RWPE2 (cell line): ENCODE data around the gene NEK2.

ENCODE experiments used
- ATAC-seq: fragments of 200-7000 bp; cut with Tn5 transposase; 3 replicates; pipeline ENCODE4 v1.9.1; 2021; ENCODE audit warnings: low read depth
- DNase-seq: peaks from one replicate; pipeline ENCODE4 v3.0.0-alpha.2; 2020; ENCODE audit warnings: low spot score
- H3K27ac ChIP-seq: fragments of 450-650 bp; 2 replicates; pipeline ENCODE4 v1.5.1; 2017; ENCODE audit warnings: mild to moderate bottlenecking; ENCODE audit not compliant: poor library complexity, severe bottlenecking
- H3K27me3 ChIP-seq: fragments of 250-450 bp; sonication (Bioruptor Pico); 2 replicates; pipeline ENCODE4 v1.5.1; 2021; ENCODE audit warnings: mild to moderate bottlenecking, moderate library complexity; ENCODE audit not compliant: insufficient read depth, poor library complexity, severe bottlenecking
- H3K36me3 ChIP-seq: fragments of 250-450 bp; sonication (Bioruptor Pico); 2 replicates; pipeline ENCODE4 v1.5.1; 2020; ENCODE audit warnings: low read depth, mild to moderate bottlenecking, moderate library complexity
- H3K4me1 ChIP-seq: fragments of 250-450 bp; sonication (Bioruptor Pico); 2 replicates; pipeline ENCODE4 v1.5.1; 2021; ENCODE audit warnings: mild to moderate bottlenecking, moderate library complexity; ENCODE audit not compliant: insufficient read depth, poor library complexity, severe bottlenecking
- H3K4me3 ChIP-seq: fragments of 250-450 bp; sonication (Bioruptor Pico); 2 replicates; pipeline ENCODE4 v1.5.1; 2021; ENCODE audit warnings: mild to moderate bottlenecking, moderate library complexity; ENCODE audit not compliant: severe bottlenecking
- H3K9me3 ChIP-seq: fragments of 250-450 bp; sonication (Bioruptor Pico); 2 replicates; pipeline ENCODE4 v1.5.1; 2021; ENCODE audit warnings: mild to moderate bottlenecking, moderate library complexity; ENCODE audit not compliant: severe bottlenecking
- TF ChIP-seq, protein P1 (sequence below): fragments of 450-650 bp; IDR thresholded peaks from one replicate; pipeline ENCODE4 v1.5.1; 2017; ENCODE audit warnings: mild to moderate bottlenecking, moderate library complexity; ENCODE audit not compliant: poor library complexity, severe bottlenecking

NEK2 gene

DNA sequence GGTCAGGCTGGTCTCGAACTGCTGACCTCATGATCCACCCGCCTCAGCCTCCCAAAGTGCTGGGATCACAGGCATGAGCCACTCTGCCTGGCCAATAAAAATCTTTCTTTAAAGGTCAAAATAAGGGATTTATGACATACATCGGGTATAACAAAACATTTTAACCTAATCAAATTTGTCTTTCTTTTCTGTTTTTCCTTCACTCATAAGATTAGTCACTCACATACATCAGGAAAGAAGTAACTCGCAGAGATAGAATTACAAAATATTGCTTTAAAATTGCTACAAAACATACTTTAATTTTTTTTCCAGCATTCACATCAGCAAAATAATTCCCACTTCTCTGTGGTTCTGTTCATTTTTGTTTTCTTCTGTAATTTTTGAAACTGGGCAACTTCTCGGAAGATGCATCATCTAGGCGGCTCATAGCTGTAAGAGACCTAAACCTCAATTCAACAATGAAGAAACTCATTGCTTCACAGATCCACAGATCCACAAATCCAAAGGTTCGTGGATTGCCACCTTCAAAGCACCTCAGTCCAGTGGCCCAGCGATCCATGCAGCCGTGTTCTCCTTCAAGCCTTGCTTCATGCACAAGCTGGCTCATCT lies 39.7 kb downstream of the NEK2 start:
- Histone ChIP-seq H3K27ac (no peak overlapping the region), H3K9me3 (no peaks in the 10 kb centered on the region), H3K27me3 (no peaks in the 10 kb centered on the region), H3K4me3 (no peak overlapping the region), H3K4me1 (no peaks in the 10 kb centered on the region), H3K36me3 (no peaks in the 10 kb centered on the region)
- ATAC-seq (no peak), DNase-seq (no peak)
- TF ChIP-seq, protein P1, sequence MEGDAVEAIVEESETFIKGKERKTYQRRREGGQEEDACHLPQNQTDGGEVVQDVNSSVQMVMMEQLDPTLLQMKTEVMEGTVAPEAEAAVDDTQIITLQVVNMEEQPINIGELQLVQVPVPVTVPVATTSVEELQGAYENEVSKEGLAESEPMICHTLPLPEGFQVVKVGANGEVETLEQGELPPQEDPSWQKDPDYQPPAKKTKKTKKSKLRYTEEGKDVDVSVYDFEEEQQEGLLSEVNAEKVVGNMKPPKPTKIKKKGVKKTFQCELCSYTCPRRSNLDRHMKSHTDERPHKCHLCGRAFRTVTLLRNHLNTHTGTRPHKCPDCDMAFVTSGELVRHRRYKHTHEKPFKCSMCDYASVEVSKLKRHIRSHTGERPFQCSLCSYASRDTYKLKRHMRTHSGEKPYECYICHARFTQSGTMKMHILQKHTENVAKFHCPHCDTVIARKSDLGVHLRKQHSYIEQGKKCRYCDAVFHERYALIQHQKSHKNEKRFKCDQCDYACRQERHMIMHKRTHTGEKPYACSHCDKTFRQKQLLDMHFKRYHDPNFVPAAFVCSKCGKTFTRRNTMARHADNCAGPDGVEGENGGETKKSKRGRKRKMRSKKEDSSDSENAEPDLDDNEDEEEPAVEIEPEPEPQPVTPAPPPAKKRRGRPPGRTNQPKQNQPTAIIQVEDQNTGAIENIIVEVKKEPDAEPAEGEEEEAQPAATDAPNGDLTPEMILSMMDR = no peak

DNA sequence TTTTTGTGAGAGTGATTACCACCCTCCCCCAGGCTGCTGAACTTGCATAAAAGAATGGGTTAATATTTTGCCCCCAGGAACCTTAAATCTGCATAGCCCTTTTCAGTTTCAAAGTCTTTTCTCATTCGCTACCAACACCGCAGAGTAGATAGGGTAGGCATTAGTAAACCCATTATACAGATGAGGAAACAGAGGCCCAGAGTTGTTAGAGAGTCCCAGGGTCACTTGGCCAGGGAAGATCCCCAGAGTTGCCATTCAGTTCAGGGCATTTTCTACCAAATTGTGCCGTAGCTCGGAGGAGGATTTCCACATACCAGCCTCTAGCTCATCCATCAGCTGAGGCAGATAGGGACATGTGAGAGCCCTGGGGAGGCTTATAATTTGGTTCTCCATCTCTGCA lies 40.5 kb downstream of the NEK2 start:
- TF ChIP-seq, protein P1 = no peak
- ATAC-seq (no peak), DNase-seq (no peak)
- Histone ChIP-seq H3K4me1 (no peaks in the 10 kb centered on the region), H3K27me3 (no peaks in the 10 kb centered on the region), H3K9me3 (no peaks in the 10 kb centered on the region), H3K27ac (no peak overlapping the region), H3K4me3 (no peak overlapping the region), H3K36me3 (no peaks in the 10 kb centered on the region)

DNA sequence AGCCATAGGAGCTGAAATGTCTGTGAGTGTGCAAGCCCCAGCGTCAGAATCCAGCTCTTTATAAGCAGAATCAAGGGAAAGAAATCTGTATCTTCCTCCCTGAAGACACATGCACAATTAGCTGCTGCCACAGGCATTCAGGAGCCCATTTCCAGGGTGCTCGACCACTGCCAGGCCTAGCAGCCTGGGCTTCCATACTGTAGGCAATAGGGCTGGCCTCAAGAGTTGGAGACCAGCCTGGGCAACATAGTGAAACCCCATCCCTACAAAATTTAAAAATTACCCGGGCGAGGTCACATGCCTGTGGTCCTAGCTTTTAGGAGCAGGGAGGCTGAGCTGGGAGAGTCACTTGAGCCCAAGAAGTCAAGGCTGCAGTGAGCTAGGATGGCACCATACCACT lies 41.0 kb downstream of the NEK2 start:
- H3K27ac ChIP-seq = no peak overlapping the region
- TF ChIP-seq, protein P1 = no peak
- no peaks in the 10 kb centered on the region for H3K27me3 ChIP-seq
- H3K4me3 ChIP-seq = no peak overlapping the region
- no peaks in the 10 kb centered on the region for H3K36me3 ChIP-seq
- no peak for ATAC-seq
- H3K9me3 ChIP-seq = no peaks in the 10 kb centered on the region
- no peak for DNase-seq
- H3K4me1 ChIP-seq = no peaks in the 10 kb centered on the region

DNA sequence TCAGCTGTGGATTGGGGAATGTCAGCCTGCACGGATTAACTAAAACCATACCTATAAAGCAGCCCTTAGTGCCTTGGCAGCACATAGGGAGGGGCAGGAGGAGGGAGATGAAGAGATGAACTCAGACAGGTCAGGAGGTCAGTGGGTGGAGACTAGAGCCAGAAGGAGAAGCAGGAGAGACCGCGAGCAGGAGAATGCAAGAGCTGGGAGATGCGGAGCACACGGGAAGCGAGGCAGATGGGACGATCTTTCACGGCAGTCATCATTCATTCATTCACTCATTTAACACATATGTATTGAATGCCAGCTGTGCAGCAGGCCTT lies 41.9 kb downstream of the NEK2 start:
- no peak for ATAC-seq
- Histone ChIP-seq H3K27ac (no peak overlapping the region), H3K9me3 (no peaks in the 10 kb centered on the region), H3K36me3 (no peaks in the 10 kb centered on the region), H3K4me3 (no peak overlapping the region), H3K27me3 (no peaks in the 10 kb centered on the region), H3K4me1 (no peaks in the 10 kb centered on the region)
- no peak for DNase-seq
- TF ChIP-seq, protein P1 = no peak

DNA sequence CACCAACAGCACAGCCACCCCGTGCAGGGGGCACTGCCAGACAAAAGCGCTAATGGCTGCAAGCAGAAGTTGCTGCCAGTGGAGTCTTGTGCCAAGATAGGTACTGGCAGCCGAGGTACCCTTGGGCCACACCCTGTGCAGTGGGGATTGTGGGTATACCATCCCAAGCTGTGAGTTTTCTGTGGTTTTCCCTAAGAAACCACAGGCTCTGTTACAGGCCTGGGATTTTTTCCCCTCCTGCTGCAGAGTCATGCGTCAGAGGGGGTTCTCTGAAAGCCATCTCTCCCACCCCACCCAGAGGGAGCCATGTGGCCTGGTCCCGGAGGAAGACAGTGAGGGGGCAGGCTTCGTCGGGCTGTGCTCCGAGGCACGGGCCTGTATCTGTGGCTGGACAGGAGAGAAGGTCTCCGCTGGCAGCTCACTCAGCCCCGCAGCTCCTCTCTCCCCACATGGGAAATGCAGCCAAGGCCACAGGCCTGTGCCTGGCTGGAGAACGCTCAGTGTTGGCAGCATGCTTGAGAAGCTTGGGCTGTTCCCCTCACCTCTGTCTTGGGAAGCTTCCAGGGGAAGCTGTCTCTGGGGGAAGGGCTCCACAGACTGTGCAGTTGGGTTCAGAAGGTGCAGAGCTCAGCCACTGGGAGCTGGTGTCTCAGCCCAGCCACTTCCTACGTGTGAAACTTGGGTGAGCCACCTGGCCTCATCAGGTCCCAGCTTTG lies 42.5 kb downstream of the NEK2 start:
- DNase-seq = no peak
- no peaks in the 10 kb centered on the region for H3K4me1 ChIP-seq
- no peak overlapping the region for H3K27ac ChIP-seq
- no peaks in the 10 kb centered on the region for H3K9me3 ChIP-seq
- no peak for ATAC-seq
- no peaks in the 10 kb centered on the region for H3K36me3 ChIP-seq
- TF ChIP-seq, protein P1 = no peak
- H3K4me3 ChIP-seq = no peak overlapping the region
- H3K27me3 ChIP-seq = no peaks in the 10 kb centered on the region
